ENCODE measurements around the gene CLNK.

Gene CLNK

GRCh38 chr4:10552591-10553280, 131.8 kb downstream of the CLNK start:
- in situ Hi-C loops (cut with MboI; ENCODE audit: low pct_unique_long_range_greater_than_20kb, low sequenced_read_pairs): no loop called here
- no peak for DNase-seq

GRCh38 chr4:10535912-10536311, 148.7 kb downstream of the CLNK start:
- DNase-seq: no peak
- in situ Hi-C loops (cut with MboI; ENCODE audit: low pct_unique_long_range_greater_than_20kb, low sequenced_read_pairs): loop anchor here (25.0 kb wide), 1 partner anchor 374 kb away; no protein-coding TSS in a partner anchor

DNA sequence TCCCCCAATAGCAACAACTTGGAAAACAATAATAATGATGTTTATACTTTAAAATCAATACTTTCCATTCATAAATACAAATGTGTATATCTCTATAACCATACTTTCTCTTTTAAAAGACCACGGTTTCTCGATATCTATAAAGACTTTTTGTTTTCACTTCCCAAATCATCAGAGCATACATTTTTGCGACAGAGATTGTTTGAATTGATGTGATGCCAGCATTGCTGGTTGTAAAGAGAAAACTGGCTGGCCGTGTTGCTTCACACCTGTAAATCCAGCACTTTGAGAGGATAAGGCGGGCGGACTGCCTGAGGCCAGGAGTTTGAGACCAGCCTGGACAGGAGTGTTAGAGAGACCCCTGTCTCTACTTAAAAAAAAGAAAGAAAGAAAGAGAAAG, 149.7 kb downstream of the CLNK start:
- DNase-seq: no peak
- in situ Hi-C loops (cut with MboI; ENCODE audit: low pct_unique_long_range_greater_than_20kb, low sequenced_read_pairs): loop anchor here (25.0 kb wide), 1 partner anchor 373 kb away; no protein-coding TSS in a partner anchor

GRCh38 chr4:10532155-10532554, 152.4 kb downstream of the CLNK start:
- no peak for DNase-seq
- in situ Hi-C loops (cut with MboI; ENCODE audit: low pct_unique_long_range_greater_than_20kb, low sequenced_read_pairs): loop anchor here (25.0 kb wide), 1 partner anchor 370 kb away; no protein-coding TSS in a partner anchor

- in situ Hi-C loops (cut with MboI; ENCODE audit: low pct_unique_long_range_greater_than_20kb, low sequenced_read_pairs): loop anchor here (25.0 kb wide), 1 partner anchor 368 kb away; no protein-coding TSS in a partner anchor
- no peak for DNase-seq
Observed at GRCh38 chr4:10530137-10530786, 154.3 kb downstream of the CLNK start.

GRCh38 chr4:10529291-10530136, 155.1 kb downstream of the CLNK start:
- in situ Hi-C loops (cut with MboI; ENCODE audit: low pct_unique_long_range_greater_than_20kb, low sequenced_read_pairs): loop anchor here (25.0 kb wide), 1 partner anchor 367 kb away; no protein-coding TSS in a partner anchor
- DNase-seq: no peak

DNA sequence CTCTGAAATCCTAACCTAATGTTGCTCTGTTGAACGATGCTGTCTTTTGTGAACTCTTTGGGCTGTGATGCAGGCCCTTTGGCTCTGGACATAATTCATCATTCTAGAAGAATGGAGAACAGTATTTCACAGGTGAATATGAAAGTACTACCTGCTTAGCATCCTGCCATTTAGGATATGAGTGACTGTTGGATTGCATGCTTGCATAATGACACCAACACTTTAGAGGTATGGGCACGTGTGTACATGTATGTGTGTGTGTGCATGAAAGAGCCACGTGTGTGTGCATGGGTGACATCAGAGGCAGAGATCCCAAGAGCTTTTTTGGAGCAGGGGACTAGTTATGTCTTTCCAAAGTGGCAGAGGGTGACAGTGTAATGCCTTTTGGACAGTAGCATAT, 157.1 kb downstream of the CLNK start:
- no peak for DNase-seq
- in situ Hi-C loops (cut with MboI; ENCODE audit: low pct_unique_long_range_greater_than_20kb, low sequenced_read_pairs): loop anchor here (25.0 kb wide), 1 partner anchor 365 kb away; no protein-coding TSS in a partner anchor

- in situ Hi-C loops (cut with MboI; ENCODE audit: low pct_unique_long_range_greater_than_20kb, low sequenced_read_pairs): loop anchor here (25.0 kb wide), 1 partner anchor 364 kb away; no protein-coding TSS in a partner anchor
- no peak for DNase-seq
Observed at GRCh38 chr4:10526429-10527222, 157.9 kb downstream of the CLNK start.

- no peak for DNase-seq
- in situ Hi-C loops (cut with MboI; ENCODE audit: low pct_unique_long_range_greater_than_20kb, low sequenced_read_pairs): no loop called here
Observed at GRCh38 chr4:10524196-10524833, 160.3 kb downstream of the CLNK start.

DNA sequence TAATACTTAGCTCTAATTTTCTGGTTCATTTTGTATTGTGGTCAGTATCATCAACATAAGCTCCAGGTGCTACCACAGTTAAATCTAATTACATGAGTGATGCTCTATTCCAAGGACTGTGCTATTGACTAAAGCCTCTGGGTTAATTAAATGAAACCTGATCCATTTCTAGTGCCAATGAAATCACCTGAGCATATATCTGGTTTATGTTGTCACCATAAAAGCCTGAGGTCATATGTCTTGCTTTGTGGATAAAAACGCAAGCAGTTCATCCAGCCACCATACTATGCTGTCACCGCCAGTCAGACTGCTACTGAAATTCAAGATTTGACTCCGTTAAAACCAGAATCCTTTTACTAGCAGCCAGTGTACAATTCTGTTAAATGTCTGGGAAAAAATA, 163.1 kb downstream of the CLNK start:
- in situ Hi-C loops (cut with MboI; ENCODE audit: low pct_unique_long_range_greater_than_20kb, low sequenced_read_pairs): no loop called here
- no peak for DNase-seq

DNA sequence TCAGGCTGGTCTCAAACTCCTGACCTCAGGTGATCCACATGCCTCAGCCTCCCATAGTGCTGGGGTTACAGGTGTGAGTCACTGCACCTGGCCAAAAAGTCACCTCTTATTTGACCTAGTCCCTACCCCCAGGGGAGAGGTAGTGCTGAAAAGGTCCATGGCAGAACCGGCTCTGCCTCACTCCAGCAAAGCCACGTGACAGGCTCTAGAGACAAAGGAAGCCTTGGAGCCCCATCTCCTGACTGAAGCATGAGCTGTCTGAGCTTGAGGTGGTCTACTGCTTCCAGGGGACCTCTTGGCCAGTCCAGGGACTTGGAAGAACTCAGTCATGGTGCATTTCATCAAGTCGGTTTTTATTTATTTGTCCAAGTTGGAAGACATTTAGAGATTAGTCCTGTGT, 174.8 kb downstream of the CLNK start:
- no peak for DNase-seq
- in situ Hi-C loops (cut with MboI; ENCODE audit: low pct_unique_long_range_greater_than_20kb, low sequenced_read_pairs): no loop called here

GRCh38 chr4:10506077-10506476, 178.5 kb downstream of the CLNK start:
- DNase-seq: peak; percentile 5
- in situ Hi-C loops (cut with MboI; ENCODE audit: low pct_unique_long_range_greater_than_20kb, low sequenced_read_pairs): no loop called here

GRCh38 chr4:10504570-10505179, 179.9 kb downstream of the CLNK start:
- in situ Hi-C loops (cut with MboI; ENCODE audit: low pct_unique_long_range_greater_than_20kb, low sequenced_read_pairs): no loop called here
- DNase-seq: no peak

DNA sequence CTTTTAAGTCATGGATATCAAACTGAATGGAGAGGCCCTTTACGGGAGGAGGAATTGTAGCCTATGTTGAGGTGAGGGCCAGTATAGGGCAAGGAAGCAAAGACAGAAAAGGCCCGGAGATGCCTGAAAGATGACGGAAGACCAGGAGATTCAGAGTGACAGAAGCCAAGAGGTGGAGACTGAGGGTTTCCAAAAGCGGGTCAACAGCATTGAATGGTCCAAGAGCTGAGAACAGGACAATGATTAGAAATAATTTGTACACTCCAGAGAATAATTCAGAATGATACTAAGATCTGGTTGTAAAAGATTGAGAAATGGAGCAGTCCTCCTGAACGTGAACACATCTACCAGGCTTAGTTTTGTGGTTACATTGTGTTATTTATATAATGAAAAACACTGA, 181.9 kb downstream of the CLNK start:
- in situ Hi-C loops (cut with MboI; ENCODE audit: low pct_unique_long_range_greater_than_20kb, low sequenced_read_pairs): no loop called here
- DNase-seq: no peak

DNA sequence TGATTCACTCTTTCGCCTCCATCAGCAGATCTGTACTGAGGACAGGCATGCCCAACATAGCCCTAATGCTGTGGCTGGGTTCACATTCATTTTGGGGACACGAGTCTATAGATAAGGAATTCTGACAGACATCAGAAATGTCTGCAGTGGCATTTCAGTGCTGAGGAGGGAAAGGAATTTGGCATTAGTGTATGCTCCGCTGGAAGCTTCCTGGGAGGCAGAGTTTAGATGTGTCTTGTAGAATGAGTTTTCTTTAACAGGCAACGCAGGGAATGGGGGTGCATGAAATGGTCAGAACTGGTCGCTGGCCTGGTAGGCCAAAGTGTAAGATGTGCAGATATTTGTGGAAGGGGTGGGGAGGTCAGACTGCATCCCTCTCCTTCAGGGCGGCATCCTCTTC, 183.8 kb downstream of the CLNK start:
- DNase-seq: no peak
- in situ Hi-C loops (cut with MboI; ENCODE audit: low pct_unique_long_range_greater_than_20kb, low sequenced_read_pairs): no loop called here

- no peak for DNase-seq
- in situ Hi-C loops (cut with MboI; ENCODE audit: low pct_unique_long_range_greater_than_20kb, low sequenced_read_pairs): no loop called here
Observed at GRCh38 chr4:10496200-10496599, 188.4 kb downstream of the CLNK start.

- in situ Hi-C loops (cut with MboI; ENCODE audit: low pct_unique_long_range_greater_than_20kb, low sequenced_read_pairs): no loop called here
- DNase-seq: no peak
Observed at GRCh38 chr4:10495651-10496050, 188.9 kb downstream of the CLNK start.

- DNase-seq: no peak
- in situ Hi-C loops (cut with MboI; ENCODE audit: low pct_unique_long_range_greater_than_20kb, low sequenced_read_pairs): no loop called here
Observed at GRCh38 chr4:10492464-10492863, 192.1 kb downstream of the CLNK start.
